ENCODE measurements around the gene RHBDL1. TPM values are rescaled to one million over a fixed set of nuclear protein-coding genes. Genes with fewer than 3 reads are reported as not detected.
A peak's percentile ranks its signal among the peaks of the same experiment; 100 is the strongest.

RHBDL1 gene
- total RNA-seq, 2 experiments from 2014 or later: 1.4 to 1.9 TPM

- DNase-seq (peak; percentile 76), ATAC-seq (peak; percentile 66)
- Mint-ChIP-seq H3K4me3 (peak within 1 kb of the TSS; percentile 70), H3K27me3 (ENCODE audit: low read depth) (peaks cover 2% of the 10 kb centered on the region), H3K27ac (peak within 1 kb of the TSS; percentile 67), H3K9me3 (ENCODE audit: insufficient read depth) (no peaks in the 10 kb centered on the region), H3K4me1 (ENCODE audit: low read depth) (peaks cover 15% of the 10 kb centered on the region), H3K36me3 (ENCODE audit: low read depth) (peaks cover 12% of the 10 kb centered on the region)
- ChIA-PET CTCF (no interaction called here), POLR2A (interaction anchor here (1.1 kb wide), 1 partner anchor 13 kb away, joined by 3 read pairs; no protein-coding TSS in a partner anchor)
Observed at GRCh38 chr16:641326-642188, 33.9 kb upstream of the RHBDL1 start, which contains the start of gene MCRIP2. Gene MCRIP2 (plus strand): TSS chr16:641828. CDS start chr16:641992, 164 bp downstream.

GRCh38 chr16:642189-643049 is 33.1 kb upstream of the RHBDL1 start:
- H3K4me3 Mint-ChIP-seq: peak overlapping the region; percentile 70
- ChIA-PET POLR2A (interaction anchor here (0.9 to 1.1 kb wide), 2 partner anchors 12 to 53 kb away, joined by 3 to 4 read pairs; no protein-coding TSS in a partner anchor), CTCF (no interaction called here)
- H3K27ac Mint-ChIP-seq: peak overlapping the region; percentile 67
- peaks cover 15% of the 10 kb centered on the region for H3K4me1 Mint-ChIP-seq (ENCODE audit: low read depth)
- peaks cover 9% of the 10 kb centered on the region for H3K36me3 Mint-ChIP-seq (ENCODE audit: low read depth)
- ATAC-seq: peak; percentile 47
- no peaks in the 10 kb centered on the region for H3K9me3 Mint-ChIP-seq (ENCODE audit: insufficient read depth)
- no peaks in the 10 kb centered on the region for H3K27me3 Mint-ChIP-seq (ENCODE audit: low read depth)
- DNase-seq: peak; percentile 55

- Mint-ChIP-seq H3K4me3 (peak overlapping the region; percentile 70), H3K9me3 (ENCODE audit: insufficient read depth) (no peaks in the 10 kb centered on the region), H3K27ac (no peak overlapping the region), H3K4me1 (ENCODE audit: low read depth) (peaks cover 17% of the 10 kb centered on the region), H3K27me3 (ENCODE audit: low read depth) (no peaks in the 10 kb centered on the region), H3K36me3 (ENCODE audit: low read depth) (peaks cover 9% of the 10 kb centered on the region)
- ChIA-PET CTCF (no interaction called here), POLR2A (interaction anchor here (0.9 kb wide), 1 partner anchor 52 kb away, joined by 4 read pairs; no protein-coding TSS in a partner anchor)
- ATAC-seq (no peak), DNase-seq (no peak)
Observed at GRCh38 chr16:643050-643368, 32.5 kb upstream of the RHBDL1 start.

GRCh38 chr16:644556-644955 is 30.9 kb upstream of the RHBDL1 start:
- no peaks in the 10 kb centered on the region for H3K9me3 Mint-ChIP-seq (ENCODE audit: insufficient read depth)
- H3K4me3 Mint-ChIP-seq: no peak overlapping the region
- peaks cover 20% of the 10 kb centered on the region for H3K4me1 Mint-ChIP-seq (ENCODE audit: low read depth)
- H3K36me3 Mint-ChIP-seq (ENCODE audit: low read depth): peaks cover 11% of the 10 kb centered on the region
- ATAC-seq: no peak
- ChIA-PET POLR2A (no interaction called here), CTCF (no interaction called here)
- H3K27ac Mint-ChIP-seq: no peak overlapping the region
- no peak for DNase-seq
- H3K27me3 Mint-ChIP-seq (ENCODE audit: low read depth): no peaks in the 10 kb centered on the region

GRCh38 chr16:645852-646678 is 29.4 kb upstream of the RHBDL1 start:
- H3K27me3 Mint-ChIP-seq (ENCODE audit: low read depth): no peaks in the 10 kb centered on the region
- peaks cover 27% of the 10 kb centered on the region for H3K4me1 Mint-ChIP-seq (ENCODE audit: low read depth)
- peaks cover 11% of the 10 kb centered on the region for H3K36me3 Mint-ChIP-seq (ENCODE audit: low read depth)
- no peak overlapping the region for H3K27ac Mint-ChIP-seq
- POLR2A ChIA-PET: no interaction called here
- CTCF ChIA-PET: no interaction called here
- H3K9me3 Mint-ChIP-seq (ENCODE audit: insufficient read depth): no peaks in the 10 kb centered on the region
- H3K4me3 Mint-ChIP-seq: no peak overlapping the region
- DNase-seq (no peak), ATAC-seq (no peak)

- H3K4me3 Mint-ChIP-seq: no peak overlapping the region
- H3K27me3 Mint-ChIP-seq (ENCODE audit: low read depth): no peaks in the 10 kb centered on the region
- CTCF ChIA-PET: no interaction called here
- no peak for ATAC-seq
- H3K36me3 Mint-ChIP-seq (ENCODE audit: low read depth): peaks cover 11% of the 10 kb centered on the region
- peaks cover 27% of the 10 kb centered on the region for H3K4me1 Mint-ChIP-seq (ENCODE audit: low read depth)
- DNase-seq: no peak
- H3K9me3 Mint-ChIP-seq (ENCODE audit: insufficient read depth): no peaks in the 10 kb centered on the region
- H3K27ac Mint-ChIP-seq: no peak overlapping the region
- POLR2A ChIA-PET: no interaction called here
Observed at GRCh38 chr16:646679-647172, 28.7 kb upstream of the RHBDL1 start.

GRCh38 chr16:647173-647902 is 28.1 kb upstream of the RHBDL1 start:
- Mint-ChIP-seq H3K4me3 (no peak overlapping the region), H3K27me3 (ENCODE audit: low read depth) (no peaks in the 10 kb centered on the region), H3K4me1 (ENCODE audit: low read depth) (peaks cover 27% of the 10 kb centered on the region), H3K27ac (no peak overlapping the region), H3K9me3 (ENCODE audit: insufficient read depth) (no peaks in the 10 kb centered on the region), H3K36me3 (ENCODE audit: low read depth) (peaks cover 11% of the 10 kb centered on the region)
- CTCF ChIA-PET: interaction anchor here (1.4 to 2.6 kb wide), 2 partner anchors 10 to 21 kb away, joined by 5 to 16 read pairs; partner anchors contain the start of genes METTL26 and RHOT2
- ATAC-seq (no peak), DNase-seq (no peak)
- POLR2A ChIA-PET: interaction anchor here (0.6 kb wide), 1 partner anchor 46 kb away, joined by 3 read pairs; no protein-coding TSS in a partner anchor

- POLR2A ChIA-PET: no interaction called here
- peaks cover 11% of the 10 kb centered on the region for H3K36me3 Mint-ChIP-seq (ENCODE audit: low read depth)
- peak; percentile 54 for DNase-seq
- H3K4me1 Mint-ChIP-seq (ENCODE audit: low read depth): peaks cover 19% of the 10 kb centered on the region
- ATAC-seq: no peak
- H3K27me3 Mint-ChIP-seq (ENCODE audit: low read depth): no peaks in the 10 kb centered on the region
- H3K4me3 Mint-ChIP-seq: peak overlapping the region; percentile 78
- no peaks in the 10 kb centered on the region for H3K9me3 Mint-ChIP-seq (ENCODE audit: insufficient read depth)
- CTCF ChIA-PET: interaction anchor here (1.4 to 2.6 kb wide), 2 partner anchors 11 to 20 kb away, joined by 5 to 16 read pairs; partner anchors contain the start of genes METTL26 and RHOT2
- peak overlapping the region; percentile 78 for H3K27ac Mint-ChIP-seq
Observed at GRCh38 chr16:648071-648780, 27.2 kb upstream of the RHBDL1 start.

GRCh38 chr16:648781-649589 is 26.5 kb upstream of the RHBDL1 start, which contains the start of gene WDR90:
Gene WDR90 (plus strand): TSS chr16:649365. CDS start chr16:649417, 52 bp downstream.
- CTCF ChIA-PET: interaction anchor here (0.7 to 2.6 kb wide), 4 partner anchors 12 to 70 kb away, joined by 3 to 16 read pairs (median 4); partner anchors contain the start of genes METTL26 and RHOT2
- no peaks in the 10 kb centered on the region for H3K27me3 Mint-ChIP-seq (ENCODE audit: low read depth)
- peak; percentile 84 for ATAC-seq
- H3K36me3 Mint-ChIP-seq (ENCODE audit: low read depth): peaks cover 8% of the 10 kb centered on the region
- peak; percentile 95 for DNase-seq
- H3K27ac Mint-ChIP-seq: peak within 1 kb of the TSS; percentile 78
- H3K4me3 Mint-ChIP-seq: peak within 1 kb of the TSS; percentile 78
- POLR2A ChIA-PET: interaction anchor here (0.6 to 1.1 kb wide), 4 partner anchors 10 to 79 kb away, joined by 3 read pairs; partner anchors contain the start of genes PIGQ and RHOT2
- H3K9me3 Mint-ChIP-seq (ENCODE audit: insufficient read depth): no peaks in the 10 kb centered on the region
- peaks cover 15% of the 10 kb centered on the region for H3K4me1 Mint-ChIP-seq (ENCODE audit: low read depth)
